GM21367 (cell line): ENCODE results near the gene KLHDC4.
"Not testable (repeated sequence)": the region's sequence is repeated elsewhere in the genome, so short reads cannot be mapped to it uniquely, and the experiment has no call there.

ENCODE experiments used
- ATAC-seq: cut with Tn5 transposase; IDR thresholded peaks from one replicate; pipeline ENCODE4 v1.9.1; 2021; ENCODE audit not compliant: unreplicated experiment

KLHDC4 gene

DNA sequence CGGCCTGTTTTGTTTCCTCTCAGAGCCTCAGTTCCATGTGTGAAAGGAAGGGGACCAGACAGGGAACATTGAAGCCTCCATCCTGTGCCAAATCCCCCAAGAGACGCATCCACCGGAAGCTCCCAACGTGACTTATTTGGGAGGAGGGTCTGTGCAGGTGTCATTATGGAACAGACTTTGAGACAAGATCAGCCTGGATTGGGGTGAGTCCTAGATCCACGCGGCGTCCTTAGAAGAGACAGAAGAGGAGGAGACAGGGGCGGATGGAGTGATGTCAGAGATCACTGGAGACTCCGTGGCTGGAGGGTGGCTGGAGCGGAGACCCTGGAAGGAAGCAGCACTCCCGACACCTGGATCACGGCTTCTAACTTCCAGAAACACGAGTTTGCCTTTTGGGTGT lies 80.0 kb downstream of the KLHDC4 start:
- no peak for ATAC-seq

DNA sequence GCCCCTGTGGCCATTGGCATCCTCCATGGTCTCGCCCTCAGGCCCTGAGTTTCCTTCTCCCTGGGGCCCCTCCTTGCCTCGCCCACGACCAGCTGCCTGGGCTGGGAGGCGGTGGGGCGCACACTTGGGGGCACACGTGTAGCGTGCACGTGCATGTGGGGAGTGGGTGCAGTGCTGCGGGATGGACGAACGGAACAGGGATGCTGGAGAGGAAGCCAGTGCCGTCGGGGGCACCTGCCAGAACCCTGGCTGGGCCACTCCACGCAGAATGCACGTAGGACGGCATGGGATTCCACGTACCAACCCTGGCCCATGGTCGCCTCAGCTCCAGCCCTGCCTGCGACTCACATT lies 80.4 kb downstream of the KLHDC4 start:
- ATAC-seq: no peak

DNA sequence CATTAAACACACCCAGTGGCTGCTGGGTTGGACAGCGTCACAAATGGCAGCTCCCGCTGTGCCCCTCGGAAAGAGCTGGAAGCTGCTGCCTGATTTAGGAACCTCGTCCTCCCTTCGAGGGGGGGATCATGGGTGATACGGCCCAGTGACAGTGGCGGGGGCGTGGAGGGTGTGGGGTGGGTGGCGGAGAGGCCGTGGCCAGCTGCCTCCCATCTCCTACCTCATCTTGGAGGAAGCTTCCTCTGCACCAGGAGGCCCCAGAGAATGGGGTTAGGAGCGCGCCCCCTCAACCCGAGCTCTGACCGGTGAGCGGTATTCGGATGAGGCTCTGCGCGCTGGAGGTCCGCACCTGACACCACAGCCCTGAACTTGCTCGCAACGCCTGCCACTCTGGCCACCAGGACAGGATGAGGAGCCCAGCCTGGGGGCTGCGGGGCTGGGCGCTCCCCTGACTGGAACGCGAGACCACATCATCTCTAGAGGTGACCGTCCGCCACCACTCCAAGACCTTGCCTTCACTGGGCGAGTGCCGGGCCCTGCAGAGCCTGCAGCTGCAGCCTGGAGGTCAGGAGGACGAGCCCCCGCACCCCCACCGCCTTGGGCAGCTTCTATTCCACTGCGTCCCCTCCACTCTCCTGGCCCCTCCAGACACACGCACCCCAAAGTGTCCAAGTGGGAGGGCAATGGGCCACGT lies 80.9 kb downstream of the KLHDC4 start:
- no peak for ATAC-seq

DNA sequence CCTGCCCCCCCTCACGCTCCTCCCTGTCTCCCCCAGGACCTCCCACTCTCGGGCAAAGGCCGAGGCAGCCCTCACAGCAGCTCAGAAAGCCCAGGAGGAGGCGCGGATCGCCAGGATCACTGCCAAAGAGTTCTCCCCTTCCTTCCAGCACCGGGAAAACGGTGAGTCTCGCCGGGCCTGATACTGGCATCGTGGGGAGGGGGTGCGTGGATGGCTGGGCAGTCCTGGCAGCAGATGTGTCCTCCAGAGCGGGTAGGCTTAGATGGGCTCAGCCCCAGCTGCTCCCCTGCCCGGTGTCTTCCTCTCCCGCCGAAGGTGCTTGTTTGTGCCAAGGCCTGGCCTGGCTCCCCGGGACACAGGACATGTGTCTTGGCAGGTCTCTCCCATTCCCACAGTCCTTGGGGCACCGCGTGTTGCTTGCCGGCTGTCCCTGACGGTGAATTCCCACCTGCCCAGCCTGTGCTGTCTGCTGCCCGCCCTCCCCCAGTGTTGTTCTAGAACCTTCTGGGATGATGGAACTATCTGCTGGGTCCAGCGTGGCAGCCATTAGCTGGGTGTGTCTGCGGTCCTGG lies 81.6 kb downstream of the KLHDC4 start:
- ATAC-seq: no peak

DNA sequence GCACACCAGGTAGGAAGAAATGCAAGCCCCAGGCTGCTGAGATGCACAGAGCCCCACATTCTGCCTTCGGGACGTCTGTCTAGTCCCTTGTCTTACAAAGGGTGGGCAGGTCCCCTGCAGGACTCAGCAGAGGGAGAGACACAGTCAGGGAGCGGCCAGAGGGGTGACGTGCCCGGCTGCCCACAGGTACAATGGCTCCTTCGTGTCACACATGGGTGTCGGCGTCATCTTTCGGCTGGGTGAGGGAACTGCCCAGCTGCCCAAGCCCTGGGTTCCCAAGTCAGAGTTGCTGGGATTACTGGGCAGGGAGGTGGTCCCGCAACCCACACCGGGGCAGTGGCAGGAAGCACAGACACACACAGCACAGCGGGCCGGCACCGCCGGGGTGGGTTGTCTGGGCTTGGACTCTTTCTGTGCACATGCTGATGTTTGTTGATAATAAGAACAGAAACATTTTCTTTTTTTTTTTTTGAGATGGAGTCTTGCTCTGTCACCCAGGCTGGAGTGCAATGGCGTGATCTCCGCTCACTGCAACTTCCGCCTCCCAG lies 82.9 kb downstream of the KLHDC4 start:
- ATAC-seq: no peak

DNA sequence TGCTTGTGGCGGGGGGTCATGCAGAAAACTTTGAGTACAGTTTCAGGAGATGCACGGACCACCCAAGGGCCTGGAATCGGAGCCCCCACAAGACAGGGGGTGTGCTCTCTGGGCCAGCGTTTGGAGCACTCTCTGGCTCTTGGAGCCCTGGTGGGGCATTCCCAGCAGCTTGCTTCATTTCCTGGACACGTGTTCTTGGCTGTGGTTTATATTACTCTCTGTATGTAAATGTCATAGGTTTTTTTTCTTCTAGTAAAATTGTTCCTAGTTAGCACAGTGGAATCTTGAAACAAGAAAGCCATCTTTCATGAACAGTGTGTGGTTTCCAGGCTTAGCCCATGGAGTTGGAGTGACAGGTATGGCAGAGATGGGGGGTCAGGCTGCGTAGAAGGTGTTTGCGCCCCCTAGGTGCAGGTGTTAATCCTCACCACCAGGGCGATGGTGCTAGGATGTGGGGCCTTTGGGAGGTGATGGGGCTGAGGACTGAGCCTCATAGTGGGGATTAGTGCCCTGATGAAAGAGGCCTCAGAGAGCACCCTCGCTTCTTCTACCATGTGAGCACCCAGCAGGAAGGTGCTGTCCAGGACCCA lies 83.7 kb downstream of the KLHDC4 start:
- ATAC-seq: no peak

DNA sequence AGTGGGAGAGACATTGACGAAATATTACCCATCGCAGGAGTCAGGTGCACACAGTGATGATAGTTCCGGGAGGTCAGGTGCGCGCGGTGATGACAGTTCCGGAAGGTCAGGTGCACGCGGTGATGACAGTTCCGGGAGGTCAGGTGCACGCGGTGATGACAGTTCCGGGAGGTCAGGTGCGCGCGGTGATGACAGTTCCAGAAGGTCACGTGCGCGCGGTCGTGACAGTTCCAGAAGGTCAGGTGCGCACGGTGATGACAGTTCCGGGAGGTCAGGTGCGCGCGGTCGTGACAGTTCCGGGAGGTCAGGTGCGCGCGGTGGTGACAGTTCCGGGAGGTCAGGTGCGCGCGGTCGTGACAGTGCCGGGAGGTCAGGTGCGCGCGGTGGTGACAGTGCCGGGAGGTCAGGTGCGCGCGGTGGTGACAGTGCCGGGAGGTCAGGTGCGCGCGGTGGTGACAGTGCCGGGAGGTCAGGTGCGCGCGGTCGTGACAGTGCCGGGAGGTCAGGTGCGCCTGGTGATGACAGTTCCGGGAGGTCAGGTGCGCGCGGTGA lies 84.7 kb downstream of the KLHDC4 start:
- not testable (repeated sequence) for ATAC-seq

DNA sequence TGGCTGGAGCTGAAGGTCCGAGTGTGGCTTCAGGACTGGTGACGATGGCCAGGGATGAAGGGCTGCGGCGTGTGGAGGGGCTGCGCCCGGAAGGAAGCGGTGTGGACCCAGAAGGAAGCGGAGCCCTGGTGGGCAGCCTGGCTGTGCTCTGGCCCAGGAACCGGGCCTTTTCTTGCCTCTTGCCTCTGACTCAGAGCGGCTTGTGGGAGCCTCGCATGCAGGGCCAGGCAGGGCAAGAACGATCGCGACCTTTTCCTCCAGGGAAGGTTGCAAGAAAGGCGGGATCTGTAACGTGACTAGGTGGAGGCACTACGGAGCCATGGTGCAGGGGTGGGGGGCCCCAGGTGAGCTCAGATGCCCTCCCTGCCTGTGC lies 85.5 kb downstream of the KLHDC4 start:
- no peak for ATAC-seq

DNA sequence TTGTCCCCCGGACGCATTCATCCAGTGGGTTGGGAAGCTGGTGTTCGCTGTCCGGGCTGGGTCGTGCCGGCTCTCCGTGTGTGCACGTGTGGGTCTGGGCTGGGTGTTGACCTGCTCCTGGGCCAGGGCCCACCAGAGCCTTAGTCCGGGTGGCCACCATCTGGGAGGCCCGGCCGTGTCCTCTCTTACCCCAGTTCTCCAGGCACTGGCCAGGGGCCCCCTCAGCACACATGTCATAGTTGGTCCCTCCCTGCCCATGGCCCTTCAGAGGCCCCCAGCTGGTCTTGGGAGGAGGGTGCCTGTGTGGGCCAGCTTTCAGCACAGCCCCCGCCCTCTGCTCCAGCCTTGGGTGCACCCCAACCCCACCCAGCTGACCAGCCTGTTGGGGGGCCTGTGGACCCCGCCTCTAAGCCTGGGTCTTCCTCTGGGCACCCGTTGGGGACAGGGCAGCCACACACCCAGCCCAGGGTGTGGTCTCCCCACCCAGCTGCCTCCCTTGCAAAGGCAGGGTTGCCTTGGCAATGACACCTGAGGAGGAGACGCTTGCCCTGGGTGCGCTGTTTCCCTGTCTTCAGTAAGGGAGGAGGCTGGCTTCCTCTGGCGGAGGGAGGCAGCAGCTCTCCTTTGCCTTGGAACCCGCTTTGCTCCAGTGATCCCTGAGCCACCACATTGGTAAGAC lies 86.1 kb downstream of the KLHDC4 start:
- ATAC-seq: no peak

DNA sequence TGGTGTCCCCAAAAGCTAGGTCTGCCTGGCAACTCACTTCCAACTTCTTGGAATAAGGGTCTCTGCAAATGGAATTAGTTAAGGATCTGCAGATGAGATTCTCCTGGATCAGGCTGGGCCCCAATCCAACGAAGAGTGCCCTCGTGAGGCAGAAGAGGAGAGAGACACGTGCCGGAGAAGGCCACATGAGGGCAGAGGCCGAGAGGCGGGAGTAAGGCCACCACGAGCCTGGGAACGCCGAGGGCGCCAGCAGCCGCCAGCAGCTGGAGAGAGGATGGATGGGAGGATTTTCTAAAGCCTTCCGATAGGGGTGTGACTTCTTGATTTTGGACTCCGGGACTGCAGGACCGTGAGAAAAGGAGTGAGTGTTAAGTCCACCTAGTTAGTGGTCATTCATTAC lies 87.2 kb downstream of the KLHDC4 start:
- no peak for ATAC-seq

DNA sequence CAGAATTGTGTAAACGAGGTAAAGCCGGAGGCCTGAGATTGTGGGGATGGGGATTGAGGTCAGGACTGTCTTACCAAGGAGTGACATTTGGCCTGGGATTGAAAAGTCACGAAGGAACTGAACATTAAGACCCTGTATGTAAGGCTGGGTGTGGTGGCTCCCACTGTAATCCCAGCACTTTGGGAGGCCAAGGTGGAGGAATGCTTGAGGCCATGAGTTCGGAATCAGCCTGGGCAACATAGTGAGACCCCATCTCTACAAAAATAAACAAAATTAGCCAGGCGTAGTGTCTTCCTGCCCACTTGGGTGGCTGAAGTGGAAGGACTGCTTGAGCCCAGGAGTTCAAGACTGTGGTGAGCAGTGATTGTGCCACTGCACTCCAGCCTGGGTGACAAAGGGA lies 88.0 kb downstream of the KLHDC4 start:
- ATAC-seq: no peak

DNA sequence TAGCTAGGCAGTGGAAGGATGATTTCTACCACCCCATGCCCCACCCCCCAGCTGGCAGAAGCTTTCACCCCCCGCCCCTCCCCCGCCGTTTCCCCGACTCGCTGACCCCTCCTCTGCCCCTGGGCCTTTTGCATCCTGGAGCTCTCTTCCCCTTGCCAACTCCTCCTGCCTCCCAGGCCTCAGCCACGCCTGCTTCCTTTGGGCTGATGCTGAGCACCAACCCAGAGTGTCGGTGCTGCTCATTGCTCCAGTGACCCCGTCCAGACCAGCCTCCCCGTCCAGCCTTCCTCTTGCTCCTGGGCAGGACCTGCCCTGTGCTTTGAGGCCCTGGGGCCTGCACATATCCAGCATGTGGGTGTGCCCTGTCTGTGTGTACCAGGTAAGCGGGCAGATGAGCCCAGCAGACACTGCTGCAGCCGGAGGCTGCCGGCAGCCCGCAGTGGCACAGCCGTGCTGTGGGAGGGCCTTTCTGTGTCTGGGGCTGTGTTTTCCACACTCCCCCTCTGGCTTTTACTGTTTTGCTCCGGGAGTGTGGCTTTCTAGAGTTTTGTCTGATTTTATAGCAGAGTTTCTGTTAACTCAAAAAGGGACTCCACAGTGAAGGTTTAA lies 90.6 kb downstream of the KLHDC4 start:
- ATAC-seq: no peak

DNA sequence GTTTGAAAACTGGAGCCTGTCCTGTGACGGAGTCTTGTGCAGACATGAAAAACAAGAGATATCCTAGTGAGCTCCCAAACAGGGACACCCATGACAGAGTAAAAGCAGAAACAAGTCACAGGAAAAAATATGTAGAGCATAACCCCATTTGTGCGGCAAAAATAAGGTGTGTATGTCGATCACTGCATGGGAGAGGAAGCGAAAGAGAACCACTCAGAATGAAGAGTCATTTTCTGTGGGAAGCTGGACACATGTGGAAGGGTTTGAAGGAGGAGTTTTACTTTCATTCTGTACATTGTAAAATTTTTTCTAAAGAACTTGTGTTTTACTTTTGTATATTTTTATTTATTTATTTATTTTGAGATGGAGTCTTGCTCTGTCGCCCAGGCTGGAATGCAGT lies 91.4 kb downstream of the KLHDC4 start:
- ATAC-seq: no peak

DNA sequence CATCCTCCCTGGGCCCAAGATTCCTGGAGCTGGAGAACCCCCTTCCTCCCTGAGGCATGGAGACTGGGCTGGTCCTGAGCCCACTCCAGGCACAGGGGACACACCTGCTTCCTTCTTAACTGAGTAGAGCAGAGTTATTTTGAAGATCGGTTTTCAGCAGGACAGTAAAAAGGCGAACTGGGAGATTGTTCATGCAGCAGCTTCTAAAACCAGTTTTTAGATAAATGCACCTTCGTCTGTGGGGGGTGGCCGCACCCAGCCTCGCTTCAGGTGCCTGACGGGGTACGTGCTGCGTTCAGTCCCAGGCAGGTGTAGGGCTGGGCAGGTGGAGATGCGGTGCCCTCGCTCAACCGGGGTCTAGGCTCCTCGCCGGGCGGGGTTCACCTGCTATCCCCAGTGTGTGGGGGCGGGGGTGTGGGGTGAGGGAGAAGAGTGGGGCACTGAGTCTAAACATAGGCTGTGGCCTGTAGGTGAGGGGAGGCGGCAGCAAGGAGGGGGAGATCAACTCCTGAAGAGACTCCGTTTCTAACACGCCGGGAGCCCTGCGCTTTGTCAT lies 94.0 kb downstream of the KLHDC4 start:
- no peak for ATAC-seq

DNA sequence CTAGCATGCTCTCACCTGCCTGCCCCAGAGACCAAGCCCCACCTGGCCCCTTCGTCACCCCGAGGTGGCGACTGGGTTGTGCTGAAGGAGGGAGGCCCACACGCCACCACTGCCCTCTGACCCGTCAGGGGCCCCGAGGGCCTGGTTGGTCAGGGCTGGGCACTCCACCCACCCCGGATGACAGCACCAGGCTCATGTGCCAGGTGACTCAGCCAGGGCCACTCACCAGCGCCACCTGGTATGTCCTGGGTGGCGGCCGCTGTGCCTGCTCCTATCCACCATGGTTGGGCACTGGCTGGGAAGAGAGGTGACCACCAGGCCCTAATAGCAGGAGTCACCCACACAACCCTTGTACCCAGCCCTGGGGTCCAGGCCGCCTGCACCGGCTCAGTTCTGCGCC lies 94.6 kb downstream of the KLHDC4 start:
- no peak for ATAC-seq

DNA sequence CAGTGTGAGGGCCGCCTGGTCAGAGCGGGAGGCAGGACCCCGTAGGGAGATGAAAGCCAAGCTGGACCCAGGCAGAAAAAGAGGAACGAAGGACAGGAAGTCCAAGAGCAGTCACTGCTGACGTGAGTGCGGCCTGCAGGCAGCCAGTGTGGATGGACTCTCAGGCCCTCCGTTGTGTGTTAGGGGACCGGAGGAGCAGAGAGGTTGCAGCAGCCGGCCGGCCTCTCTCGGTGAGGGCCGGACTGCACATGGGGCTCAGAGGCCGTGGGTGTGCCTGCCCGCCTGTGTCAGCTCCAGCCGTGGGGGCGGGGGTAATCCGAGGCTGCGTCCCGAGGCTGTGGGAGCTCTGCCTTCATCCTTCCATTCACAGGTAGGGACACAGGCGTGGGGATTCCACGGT lies 96.1 kb downstream of the KLHDC4 start:
- ATAC-seq: no peak

DNA sequence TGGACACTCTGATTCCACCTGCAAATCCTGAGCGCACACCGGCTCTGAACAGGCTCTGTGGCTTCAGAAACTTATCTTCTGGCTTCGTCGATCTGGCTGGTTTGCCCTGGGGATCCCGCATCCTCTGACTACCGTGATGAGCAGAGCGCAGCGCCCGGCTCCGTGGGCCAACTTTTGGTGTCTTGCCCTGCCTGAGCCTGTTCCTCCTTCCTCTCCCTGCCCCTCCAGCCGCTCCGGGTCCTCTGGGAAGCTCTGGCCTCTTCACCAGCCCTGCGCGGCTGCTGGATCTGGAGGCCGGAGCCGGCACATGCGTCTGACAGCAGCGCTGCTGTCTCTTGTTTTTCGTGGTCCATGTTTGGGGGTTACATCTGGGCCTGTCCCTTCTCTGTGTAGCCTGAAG lies 97.8 kb downstream of the KLHDC4 start:
- no peak for ATAC-seq

DNA sequence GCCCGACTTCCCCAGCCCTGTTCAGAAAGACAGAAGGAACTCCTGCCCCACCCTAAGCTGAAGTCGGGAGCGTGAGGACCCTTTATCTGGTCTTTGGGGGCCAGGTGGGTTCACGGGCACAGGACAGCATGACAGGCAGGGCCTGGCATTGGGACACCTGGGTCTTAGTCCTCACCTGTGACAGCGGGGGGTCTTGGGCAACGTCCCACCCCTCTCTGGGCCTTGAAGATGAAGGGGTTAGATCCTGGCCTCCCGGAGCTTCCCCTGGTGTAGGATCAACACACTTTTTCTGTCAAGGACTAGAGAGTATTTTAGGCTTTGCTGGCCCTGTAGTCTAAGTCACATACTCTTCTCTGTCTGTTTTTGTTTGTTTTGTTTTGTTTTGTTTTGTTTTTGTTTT lies 98.3 kb downstream of the KLHDC4 start:
- no peak for ATAC-seq

DNA sequence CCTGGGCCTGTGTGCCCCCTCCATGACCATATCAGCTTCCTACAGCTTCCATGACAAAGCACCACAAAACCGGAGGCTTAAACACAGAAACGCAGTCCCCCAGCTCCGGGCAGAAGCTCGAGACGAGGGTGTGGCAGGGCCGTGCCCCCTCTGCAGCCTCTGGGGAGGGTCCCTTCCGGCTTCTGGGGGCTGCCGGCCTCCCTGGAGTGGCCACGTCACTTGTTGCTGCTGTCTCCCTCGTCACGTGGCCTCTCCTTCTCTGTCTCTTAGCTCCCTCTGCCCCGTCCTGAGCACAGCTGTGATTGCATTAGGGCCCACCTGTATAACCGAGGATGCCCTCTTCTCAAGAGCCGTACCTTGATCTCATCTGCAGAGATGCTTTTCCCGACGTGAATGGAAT lies 98.9 kb downstream of the KLHDC4 start:
- ATAC-seq: no peak

DNA sequence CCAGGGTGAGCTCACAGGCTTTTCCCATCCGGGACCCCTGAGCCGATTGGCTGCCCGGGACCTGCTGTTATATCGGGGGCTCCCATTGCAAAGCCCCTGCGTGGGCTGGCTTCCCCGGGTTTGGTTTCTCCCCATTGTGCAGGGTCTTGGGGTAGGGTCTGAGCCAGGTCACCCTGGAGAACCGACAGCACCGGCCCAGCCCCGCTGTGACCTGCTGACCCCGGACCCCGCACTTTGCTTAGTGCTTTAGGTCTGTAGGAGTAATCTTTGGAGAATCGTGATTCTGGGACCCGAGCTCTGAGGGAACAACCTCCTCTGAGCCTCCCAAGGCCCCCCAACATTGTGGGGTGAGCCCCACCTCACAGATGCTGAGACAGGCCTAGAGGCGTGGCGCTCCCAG lies 100.6 kb downstream of the KLHDC4 start:
- ATAC-seq: no peak

DNA sequence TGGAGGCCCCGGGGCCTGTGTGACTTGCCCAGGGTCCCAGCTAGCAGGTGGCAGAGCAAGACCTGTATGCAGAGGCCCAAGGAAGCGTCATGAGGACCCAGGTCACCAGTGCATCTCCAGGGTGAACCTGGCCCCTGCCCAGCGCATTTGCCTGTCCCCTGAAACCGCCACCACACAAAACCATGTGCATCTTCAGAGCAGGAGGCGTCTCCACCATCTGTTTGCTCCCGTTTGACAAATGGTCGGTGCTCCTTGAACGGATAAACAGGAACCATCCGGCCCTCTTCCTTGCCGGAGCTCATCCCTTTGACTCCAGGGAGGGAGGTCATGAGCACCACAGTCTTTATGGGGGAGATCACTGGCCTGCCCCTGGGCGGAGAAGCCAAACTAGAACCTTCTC lies 101.0 kb downstream of the KLHDC4 start:
- no peak for ATAC-seq
